GM12864 (cell line): Measurements from ENCODE around the gene RASAL3.
A peak's percentile ranks its signal among the peaks of the same experiment; 100 is the strongest.

Experiments
- DNase-seq: peaks from one replicate; pipeline ENCODE4 v3.0.0-alpha.2; 2011; ENCODE audit warnings: low read depth
- H3K4me3 ChIP-seq: 2 replicates; pipeline ENCODE4 v1.5.1; 2011; ENCODE audit warnings: mild to moderate bottlenecking, low read depth, low read length, control low read depth
- CTCF ChIP-seq: IDR thresholded peaks from 2 replicates; pipeline ENCODE4 v1.5.1; 2011; ENCODE audit warnings: low read depth, mild to moderate bottlenecking, moderate library complexity, low read length, control low read depth, inconsistent platforms; ENCODE audit errors: missing control alignments

The RASAL3 gene

GRCh38 chr19:15461694-15462093 lies 2.6 kb downstream of the RASAL3 start:
- DNase-seq, result no peak
- no peak for TF ChIP-seq CTCF
- H3K4me3 ChIP-seq, result no peak overlapping the region

- TF ChIP-seq CTCF, result no peak
- H3K4me3 ChIP-seq, result no peak overlapping the region
- DNase-seq, result no peak
Measured at GRCh38 chr19:15457701-15458484, 6.5 kb downstream of the RASAL3 start.

GRCh38 chr19:15456871-15457700 lies 7.3 kb downstream of the RASAL3 start:
- DNase-seq, result no peak
- no peak for TF ChIP-seq CTCF
- H3K4me3 ChIP-seq, result no peak overlapping the region

- no peak for DNase-seq
- no peak overlapping the region for H3K4me3 ChIP-seq
- no peak for TF ChIP-seq CTCF
Measured at GRCh38 chr19:15456441-15456840, 7.9 kb downstream of the RASAL3 start.

- DNase-seq, result no peak
Measured at GRCh38 chr19:15455996-15456395, 8.3 kb downstream of the RASAL3 start.

GRCh38 chr19:15453906-15454860 lies 10.2 kb downstream of the RASAL3 start:
- H3K4me3 ChIP-seq, result no peak overlapping the region
- no peak for DNase-seq
- peak; percentile 21 for TF ChIP-seq CTCF

More at GRCh38 chr19:15455996-15456395, 8.3 kb downstream of the RASAL3 start:
- no peak for TF ChIP-seq CTCF
- H3K4me3 ChIP-seq, result no peak overlapping the region
